ENCODE data around the gene KRT35. TPM values are rescaled to one million over a fixed set of nuclear protein-coding genes. Genes with fewer than 3 reads are reported as not detected.
A peak's percentile ranks its signal among the peaks of the same experiment; 100 is the strongest.

The KRT35 gene
- total RNA-seq, 1 experiment from 2014 or later, result not detected

DNA sequence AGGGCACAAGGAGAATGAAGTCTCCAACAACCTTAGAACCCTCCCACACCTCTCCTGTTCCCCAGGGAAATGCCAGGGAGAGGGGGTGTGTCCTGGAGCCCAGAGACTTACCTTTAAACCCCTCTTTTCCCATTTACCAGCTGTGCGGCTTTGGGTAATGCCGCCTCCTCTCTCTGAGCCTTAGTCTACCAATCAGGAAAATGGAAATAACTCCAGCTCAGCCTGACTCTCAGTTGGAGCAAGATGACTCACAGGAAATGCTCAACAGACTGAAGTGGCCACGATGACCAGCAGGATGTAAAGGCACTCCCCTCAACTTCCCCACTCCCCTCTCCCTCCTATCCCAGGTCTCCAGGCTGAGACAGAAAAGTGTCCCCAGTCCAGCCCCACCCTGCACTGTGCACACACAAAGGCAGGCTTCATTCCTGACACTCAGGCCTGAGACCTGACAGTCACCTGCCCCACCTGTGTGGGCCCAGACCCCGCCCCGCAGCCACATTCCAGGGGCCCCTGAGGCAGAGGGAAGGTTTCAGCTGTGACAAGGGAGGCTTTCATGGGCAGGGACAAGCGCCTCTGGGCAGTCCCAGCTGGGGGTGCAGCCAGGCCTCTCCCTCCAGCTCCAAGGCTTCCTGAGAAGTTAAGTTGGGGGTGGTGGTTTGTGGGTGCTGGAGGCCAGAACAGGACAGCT, 40.8 kb upstream of the KRT35 start (continued):
- TF ChIP-seq SIN3A (IDR thresholded peaks at IDR 0.05; ENCODE audit: low read depth) (no peak), CEBPB (IDR thresholded peaks at IDR 0.05; ENCODE audit: low read depth) (no peak), FOSL1 (IDR thresholded peaks at IDR 0.05; ENCODE audit: low read depth) (no peak), EGR1 (IDR thresholded peaks at IDR 0.05; ENCODE audit: low read depth) (no peak), SP1 (IDR thresholded peaks at IDR 0.05; ENCODE audit: low read depth) (no peak)

DNA sequence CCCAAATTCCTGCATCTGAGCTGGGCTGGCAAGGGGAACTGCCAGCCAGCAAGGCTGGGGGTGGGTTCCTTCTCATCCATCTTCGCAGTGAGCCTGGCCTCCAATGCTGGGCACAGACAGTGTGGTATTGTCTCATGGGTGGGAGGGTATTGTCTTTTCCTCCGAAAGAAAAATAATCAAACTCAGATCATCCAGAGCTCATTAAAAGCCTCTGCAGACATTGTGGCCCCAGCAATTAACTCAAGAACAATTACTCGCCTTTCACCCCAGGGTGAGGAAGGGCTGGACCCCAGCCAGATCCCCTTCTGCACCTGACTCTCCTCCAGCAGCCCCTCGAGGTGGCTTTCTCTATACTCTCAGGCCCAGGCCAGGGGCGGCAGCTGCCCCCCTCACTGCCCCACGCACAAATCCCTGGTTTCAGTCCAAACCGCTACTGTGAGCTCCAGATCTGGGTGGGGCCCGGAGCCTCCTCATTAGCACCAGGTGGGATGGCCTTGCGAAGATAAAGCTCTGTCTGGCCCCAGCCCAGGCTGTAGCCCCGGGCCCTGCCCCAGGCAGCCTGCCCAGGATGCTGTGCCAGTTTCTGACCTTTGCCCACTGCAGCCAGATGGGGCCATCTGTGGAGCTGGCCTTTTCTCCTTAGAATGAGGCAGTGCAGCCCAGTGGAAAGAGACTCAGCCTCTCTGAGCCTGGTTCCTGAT, 40.0 kb upstream of the KRT35 start:
- H3K27ac ChIP-seq (ENCODE audit: low read depth, low read length), result peak overlapping the region; percentile 99
- H2AFZ ChIP-seq (ENCODE audit: low read depth, low read length, poor library complexity, severe bottlenecking), result no peak overlapping the region
- no peaks in the 10 kb centered on the region for H3K9me3 ChIP-seq (ENCODE audit: control insufficient read depth in 1 of 2, insufficient read depth in 1 of 2, low read depth in 1 of 2, low read length in 2 of 2)
- H4K20me1 ChIP-seq (ENCODE audit: insufficient read depth), result no peaks in the 10 kb centered on the region
- H3K4me2 ChIP-seq (ENCODE audit: low read length), result peak overlapping the region; percentile 78
- H3K27me3 ChIP-seq (ENCODE audit: insufficient read depth, low read length), result no peaks in the 10 kb centered on the region
- no peaks in the 10 kb centered on the region for H3K9me2 ChIP-seq (ENCODE audit: insufficient read depth)
- RAD21 ChIA-PET (ENCODE audit: low non-redundant PET in 1 of 2, low total read pairs in 2 of 2, uncharacterized antibody in 2 of 2, unreplicated experiment in 2 of 2), result interaction anchor here (1.0 to 2.8 kb wide), 4 partner anchors 27 to 117 kb away, joined by 4 to 19 read pairs (median 8); no protein-coding TSS in a partner anchor
- no TSS peak for BruUV-seq (replicated peaks)
- intact Hi-C loops (cut with micrococcal nuclease), result loop anchor here (1.0 to 2.0 kb wide), 2 partner anchors 612 to 664 kb away; no protein-coding TSS in a partner anchor
- POLR2A ChIA-PET, result interaction anchor here (0.6 to 12.9 kb wide), 17 partner anchors 9 to 760 kb away, joined by 3 to 148 read pairs (median 4); partner anchors contain the start of gene EIF1
- DNase-seq (ENCODE audit: low read depth, low spot score) (no peak), ATAC-seq (peak; percentile 12)
- CTCF ChIA-PET, result interaction anchor here (1.0 to 8.9 kb wide), 8 partner anchors 9 to 906 kb away, joined by 3 to 77 read pairs (median 4); no protein-coding TSS in a partner anchor
- H3K4me1 ChIP-seq (ENCODE audit: control insufficient read depth in 1 of 2, insufficient read depth in 2 of 2, low read length in 2 of 2), result peaks cover 68 to 84% of the 10 kb centered on the region in 2 experiments
- no peak for TF ChIP-seq ZNF274 (IDR thresholded peaks at IDR 0.05; ENCODE audit: low read depth, low read length)
- H3K9ac ChIP-seq (ENCODE audit: low read length), result peak overlapping the region; percentile 99
- peaks cover 3 to 14% of the 10 kb centered on the region in 2 experiments; a peak in 2 of 4 replicates for H3K36me3 ChIP-seq (ENCODE audit: control insufficient read depth in 1 of 2, insufficient read depth in 2 of 2, low read length in 2 of 2)
- H3K79me2 ChIP-seq (ENCODE audit: insufficient read depth, low read length), result peaks cover 9% of the 10 kb centered on the region; the same call in 1 of the 2 replicates
- H3K4me3 ChIP-seq (replicated peaks in 1 of 2; ENCODE audit: low read depth in 1 of 2, low read length in 2 of 2), result peak overlapping the region; percentile 36 to 47

Measured in HCT116 (cell line).